DND-41 (cell line): ENCODE data around the gene HOGA1.

ENCODE experiments used
- ATAC-seq: fragments of 200-7000 bp; cut with Tn5 transposase; 3 replicates; pipeline ENCODE4 v1.9.1; 2021; ENCODE audit warnings: low read depth; ENCODE audit not compliant: insufficient read depth
- DNase-seq: peaks from one replicate; pipeline ENCODE4 v3.0.0-alpha.2; 2020
- H2AFZ ChIP-seq: 2 replicates; pipeline ENCODE4 v1.6.0; 2012; ENCODE audit warnings: low read depth, low read length
- H3K27ac ChIP-seq: 2 replicates; pipeline ENCODE4 v1.5.1; 2012; ENCODE audit warnings: low read length, inconsistent platforms
- H3K27me3 ChIP-seq: fragments of 200-600 bp; sonication (generic); 2 replicates; pipeline ENCODE4 v1.6.0; 2012; ENCODE audit warnings: low read length, mild to moderate bottlenecking, inconsistent platforms; ENCODE audit not compliant: insufficient read depth, poor library complexity
- H3K36me3 ChIP-seq: 2 replicates; pipeline ENCODE4 v1.5.1; 2012; ENCODE audit warnings: low read length, inconsistent platforms; ENCODE audit not compliant: insufficient read depth
- H3K4me1 ChIP-seq: 2 replicates; pipeline ENCODE4 v1.5.1; 2012; ENCODE audit warnings: mild to moderate bottlenecking, low read length; ENCODE audit not compliant: insufficient read depth
- H3K4me2 ChIP-seq: 2 replicates; pipeline ENCODE4 v1.6.0; 2012; ENCODE audit warnings: mild to moderate bottlenecking, moderate library complexity, low read length, inconsistent platforms; ENCODE audit not compliant: insufficient read depth
- H3K4me3 ChIP-seq, 2 experiments: fragments of 200-600 bp in 1 of 2; shearing (Covaris generic) in 1 of 2; 2 replicates each; pipeline ENCODE4 v1.5.1; 2012 to 2016; ENCODE audit warnings: inconsistent platforms in 2 of 2, low read length in 2 of 2, mild to moderate bottlenecking in 2 of 2, low read depth in 1 of 2, moderate library complexity in 1 of 2
- H3K79me2 ChIP-seq: 2 replicates; pipeline ENCODE4 v1.6.0; 2012; ENCODE audit warnings: low read length, inconsistent platforms; ENCODE audit not compliant: insufficient read depth
- H3K9ac ChIP-seq: 2 replicates; pipeline ENCODE4 v1.6.0; 2012; ENCODE audit warnings: low read depth, mild to moderate bottlenecking, inconsistent platforms, low read length, moderate library complexity
- H3K9me3 ChIP-seq: 2 replicates; pipeline ENCODE4 v1.5.1; 2012; ENCODE audit warnings: low read length, moderate library complexity, mild to moderate bottlenecking, inconsistent platforms; ENCODE audit not compliant: insufficient read depth, severe bottlenecking
- H4K20me1 ChIP-seq: 2 replicates; pipeline ENCODE4 v1.6.0; 2012; ENCODE audit warnings: low read length; ENCODE audit not compliant: insufficient read depth
- CTCF ChIP-seq: IDR thresholded peaks from 2 replicates; pipeline ENCODE4 v1.5.1; 2012; ENCODE audit warnings: borderline replicate concordance, low read length, moderate library complexity, mild to moderate bottlenecking; ENCODE audit not compliant: poor library complexity, severe bottlenecking; ENCODE audit errors: extremely low read depth
- EZH2 ChIP-seq: IDR thresholded peaks from 3 replicates; pipeline ENCODE4 v1.6.1; 2012; ENCODE audit warnings: borderline replicate concordance, low read depth, mild to moderate bottlenecking, moderate library complexity, low read length, inconsistent platforms; ENCODE audit not compliant: severe bottlenecking

The HOGA1 gene

DNA sequence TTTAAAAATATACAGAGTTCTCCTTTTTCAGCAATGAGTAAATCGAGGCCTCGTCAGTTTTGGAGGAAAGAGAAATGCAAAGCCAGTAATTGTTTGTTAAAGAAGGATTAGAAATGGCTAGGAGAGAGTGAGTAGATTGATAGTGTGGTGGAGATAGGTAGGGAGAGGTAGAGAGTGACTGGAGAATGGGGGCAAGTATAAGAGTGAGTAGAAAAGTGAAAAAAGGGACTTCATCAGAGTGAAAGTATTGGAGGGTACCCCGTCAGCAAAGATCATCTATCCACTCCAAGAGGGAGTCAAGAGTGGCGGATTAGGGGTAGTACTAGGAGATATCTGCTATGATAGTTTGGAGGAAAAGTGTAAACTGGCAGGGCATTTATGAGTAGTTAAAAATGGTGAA is 20.9 kb upstream of the HOGA1 start:
- Histone ChIP-seq H3K4me3 (no peak overlapping the region), H3K4me2 (no peak overlapping the region), H3K4me1 (no peaks in the 10 kb centered on the region), H3K36me3 (no peaks in the 10 kb centered on the region), H3K27ac (no peak overlapping the region), H3K79me2 (no peaks in the 10 kb centered on the region), H3K9ac (no peak overlapping the region), H3K27me3 (no peaks in the 10 kb centered on the region), H3K9me3 (no peaks in the 10 kb centered on the region), H2AFZ (no peak overlapping the region), H4K20me1 (no peaks in the 10 kb centered on the region)
- no peak for TF ChIP-seq EZH2
- TF ChIP-seq CTCF: no peak
- DNase-seq (no peak), ATAC-seq (no peak)

GRCh38 chr10:97564776-97565175 is 19.4 kb upstream of the HOGA1 start:
- H3K36me3 ChIP-seq: no peaks in the 10 kb centered on the region

DNA sequence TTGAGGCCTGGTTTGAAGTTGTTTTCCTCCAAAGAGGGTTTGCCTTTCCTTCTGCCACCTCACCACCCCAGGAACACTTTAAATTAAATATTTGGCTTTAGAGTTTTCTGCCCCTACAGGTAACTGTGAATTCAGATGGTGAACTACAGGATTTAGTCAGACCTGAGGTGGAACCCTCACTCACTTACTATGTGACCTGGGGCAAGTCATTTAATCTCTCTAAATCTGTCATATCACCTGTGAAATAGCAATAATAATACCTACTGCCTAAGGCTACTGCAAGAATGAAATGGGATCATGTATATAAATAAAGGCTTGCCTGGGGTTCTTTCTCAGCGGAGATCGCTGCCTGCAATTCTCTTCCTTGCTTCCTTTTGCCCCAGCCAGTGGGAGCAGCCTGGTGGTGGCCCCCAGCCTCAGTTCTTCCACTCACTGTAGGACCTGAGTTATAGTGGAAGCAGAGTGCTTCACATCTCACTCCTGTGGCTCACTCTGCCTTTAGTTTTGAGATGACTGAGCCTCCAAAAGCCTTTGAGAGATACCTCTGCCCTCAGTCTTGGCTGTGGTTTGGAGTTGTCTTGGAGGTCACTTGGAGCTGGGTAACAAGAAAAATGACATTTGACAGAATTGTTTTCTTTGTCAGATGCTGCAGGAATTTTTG is 17.7 kb upstream of the HOGA1 start:
- ATAC-seq (no peak), DNase-seq (no peak)
- H3K4me1 ChIP-seq: no peaks in the 10 kb centered on the region
- no peaks in the 10 kb centered on the region for H3K36me3 ChIP-seq
- H3K79me2 ChIP-seq: no peaks in the 10 kb centered on the region
- H3K27ac ChIP-seq: no peak overlapping the region
- H3K4me2 ChIP-seq: no peak overlapping the region
- H3K9me3 ChIP-seq: no peaks in the 10 kb centered on the region
- no peak overlapping the region for H3K9ac ChIP-seq
- H3K27me3 ChIP-seq: no peaks in the 10 kb centered on the region
- no peaks in the 10 kb centered on the region for H4K20me1 ChIP-seq
- H3K4me3 ChIP-seq: no peak overlapping the region
- H2AFZ ChIP-seq: no peak overlapping the region
- TF ChIP-seq EZH2: no peak
- no peak for TF ChIP-seq CTCF

More at GRCh38 chr10:97564776-97565175, 19.4 kb upstream of the HOGA1 start:
- Histone ChIP-seq H3K9me3 (no peaks in the 10 kb centered on the region), H3K27me3 (no peaks in the 10 kb centered on the region), H3K4me3 (no peak overlapping the region), H3K4me1 (no peaks in the 10 kb centered on the region), H3K79me2 (no peaks in the 10 kb centered on the region), H4K20me1 (no peaks in the 10 kb centered on the region), H2AFZ (no peak overlapping the region), H3K4me2 (no peak overlapping the region), H3K9ac (no peak overlapping the region), H3K27ac (no peak overlapping the region)
- TF ChIP-seq EZH2 (no peak), CTCF (no peak)
- DNase-seq: no peak
- ATAC-seq: no peak

DNA sequence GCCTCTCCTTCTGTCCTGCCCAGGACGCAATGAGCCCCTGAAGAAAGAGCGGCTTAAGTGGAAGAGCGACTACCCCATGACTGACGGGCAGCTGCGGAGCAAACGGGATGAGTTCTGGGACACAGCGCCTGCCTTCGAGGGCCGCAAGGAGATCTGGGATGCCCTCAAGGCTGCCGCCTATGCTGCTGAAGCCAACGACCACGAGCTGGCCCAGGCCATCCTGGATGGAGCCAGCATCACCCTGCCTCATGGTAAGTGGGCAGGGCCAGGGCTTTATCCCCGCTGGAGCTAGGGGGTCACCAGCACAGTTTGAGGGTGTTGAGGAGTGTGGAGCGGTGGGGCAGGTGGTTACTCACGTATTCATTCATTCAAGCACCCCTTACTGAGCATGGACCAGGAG is 16.3 kb upstream of the HOGA1 start:
- no peak for DNase-seq
- TF ChIP-seq EZH2 (no peak), CTCF (no peak)
- Histone ChIP-seq H3K79me2 (no peaks in the 10 kb centered on the region), H3K27ac (no peak overlapping the region), H3K4me1 (no peaks in the 10 kb centered on the region), H2AFZ (no peak overlapping the region), H3K9ac (no peak overlapping the region), H3K4me2 (no peak overlapping the region), H3K4me3 (no peak overlapping the region), H4K20me1 (no peaks in the 10 kb centered on the region), H3K36me3 (no peaks in the 10 kb centered on the region), H3K27me3 (no peaks in the 10 kb centered on the region), H3K9me3 (no peaks in the 10 kb centered on the region)
- ATAC-seq: no peak
